C4-2B (cell line): Measurements from ENCODE around the gene RPTOR.

ENCODE experiments used
- H3K27ac ChIP-seq: fragments of 450-650 bp; 2 replicates; pipeline ENCODE4 v1.5.1; 2017
- ZFX ChIP-seq: fragments of 450-650 bp; IDR thresholded peaks from 2 replicates; pipeline ENCODE4 v1.6.1; 2017
- TF ChIP-seq, protein P1 (sequence below): fragments of 450-650 bp; conservative IDR thresholded peaks from 2 replicates; pipeline ENCODE4 v1.5.1; 2017; ENCODE audit warnings: mild to moderate bottlenecking

Gene RPTOR

DNA sequence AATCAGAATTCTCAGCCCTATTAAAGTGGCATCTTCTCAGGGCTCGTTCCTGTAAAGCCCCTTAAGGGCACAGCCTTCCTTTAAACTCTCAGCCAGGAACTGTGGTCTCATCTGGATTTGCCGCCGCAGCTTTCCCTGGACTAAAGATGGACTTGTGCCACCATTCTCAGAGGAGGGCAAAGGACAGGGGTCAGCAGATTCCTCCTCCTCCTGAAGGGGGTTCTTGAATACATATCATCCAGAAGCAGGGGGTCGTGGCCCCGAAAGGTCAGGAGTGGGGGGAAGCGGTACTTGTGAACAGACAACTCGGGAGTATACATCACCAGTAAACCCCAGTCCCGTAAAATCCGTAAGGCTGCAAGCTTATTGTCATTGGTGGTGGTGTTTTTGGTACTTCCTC lies 174.8 kb downstream of the RPTOR start:
- no peak overlapping the region for H3K27ac ChIP-seq
- TF ChIP-seq, protein P1, sequence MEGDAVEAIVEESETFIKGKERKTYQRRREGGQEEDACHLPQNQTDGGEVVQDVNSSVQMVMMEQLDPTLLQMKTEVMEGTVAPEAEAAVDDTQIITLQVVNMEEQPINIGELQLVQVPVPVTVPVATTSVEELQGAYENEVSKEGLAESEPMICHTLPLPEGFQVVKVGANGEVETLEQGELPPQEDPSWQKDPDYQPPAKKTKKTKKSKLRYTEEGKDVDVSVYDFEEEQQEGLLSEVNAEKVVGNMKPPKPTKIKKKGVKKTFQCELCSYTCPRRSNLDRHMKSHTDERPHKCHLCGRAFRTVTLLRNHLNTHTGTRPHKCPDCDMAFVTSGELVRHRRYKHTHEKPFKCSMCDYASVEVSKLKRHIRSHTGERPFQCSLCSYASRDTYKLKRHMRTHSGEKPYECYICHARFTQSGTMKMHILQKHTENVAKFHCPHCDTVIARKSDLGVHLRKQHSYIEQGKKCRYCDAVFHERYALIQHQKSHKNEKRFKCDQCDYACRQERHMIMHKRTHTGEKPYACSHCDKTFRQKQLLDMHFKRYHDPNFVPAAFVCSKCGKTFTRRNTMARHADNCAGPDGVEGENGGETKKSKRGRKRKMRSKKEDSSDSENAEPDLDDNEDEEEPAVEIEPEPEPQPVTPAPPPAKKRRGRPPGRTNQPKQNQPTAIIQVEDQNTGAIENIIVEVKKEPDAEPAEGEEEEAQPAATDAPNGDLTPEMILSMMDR, result no peak
- no peak for TF ChIP-seq ZFX

DNA sequence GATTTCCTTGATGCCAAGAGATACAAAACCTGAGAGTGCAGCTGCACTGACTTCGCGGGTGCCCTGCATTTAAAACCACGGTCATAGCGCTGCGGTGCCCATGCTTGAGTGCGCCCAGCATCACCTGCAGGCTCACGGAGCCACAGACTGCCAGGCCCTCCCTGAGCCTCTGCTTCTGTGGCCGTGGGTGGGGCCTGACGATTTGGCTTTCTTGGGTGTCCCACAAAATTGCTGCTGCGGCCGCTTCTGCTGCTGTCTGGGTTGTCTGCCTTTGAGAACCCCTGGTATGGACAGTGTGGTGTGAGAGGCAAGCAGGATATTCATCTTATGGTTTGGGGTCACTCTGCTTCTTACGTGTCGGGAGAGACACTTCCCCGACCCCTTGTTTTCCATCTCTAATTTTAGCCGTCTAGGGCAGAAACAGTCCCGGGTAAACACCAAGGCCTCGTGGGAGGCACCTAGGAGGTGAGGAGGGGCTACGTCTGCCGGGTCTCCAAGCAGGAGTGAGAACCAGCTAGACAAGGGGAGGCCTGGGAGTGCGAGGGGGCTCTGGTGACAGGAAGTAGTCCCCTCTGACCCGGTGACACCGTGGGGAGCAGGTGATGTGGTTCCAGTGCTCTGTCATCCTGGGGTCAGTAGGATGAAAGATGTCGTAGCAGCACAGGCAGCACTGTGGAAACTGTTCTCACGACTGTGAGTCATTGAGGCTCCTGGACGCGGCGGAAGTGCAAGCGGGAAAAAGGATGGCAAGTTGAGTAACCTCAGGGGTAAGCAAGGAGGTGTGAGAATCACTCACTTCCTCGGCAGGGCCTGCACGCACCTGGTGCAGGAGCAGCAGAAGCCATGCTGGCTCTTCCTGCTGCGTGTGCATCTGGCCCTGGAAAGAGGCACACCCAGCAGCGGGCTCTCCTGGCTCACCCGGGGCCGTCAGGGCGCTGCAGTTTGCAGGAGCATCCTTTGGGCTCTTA lies 176.3 kb downstream of the RPTOR start:
- TF ChIP-seq, protein P1, result no peak
- no peak for TF ChIP-seq ZFX
- no peak overlapping the region for H3K27ac ChIP-seq

DNA sequence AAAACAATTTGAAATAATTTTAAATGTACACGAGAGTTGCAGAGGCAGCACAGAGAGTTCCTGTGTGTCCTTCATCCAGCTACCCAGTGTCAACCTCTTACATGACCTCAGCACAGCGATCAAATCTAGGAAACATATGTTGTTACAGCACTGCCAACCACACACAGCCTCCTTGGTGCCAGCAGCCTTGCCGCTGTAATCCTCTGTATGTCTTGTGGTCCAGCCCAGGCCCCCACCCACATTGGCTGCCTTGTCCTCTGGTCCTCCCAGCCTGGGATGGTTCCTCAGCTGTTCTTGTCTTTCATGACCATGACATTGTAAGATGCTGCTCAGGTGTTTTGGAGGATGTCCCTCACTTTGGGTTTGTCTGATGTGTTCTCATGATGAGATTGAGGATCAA lies 178.0 kb downstream of the RPTOR start:
- H3K27ac ChIP-seq, result no peak overlapping the region
- TF ChIP-seq ZFX, result no peak
- TF ChIP-seq, protein P1, result no peak

DNA sequence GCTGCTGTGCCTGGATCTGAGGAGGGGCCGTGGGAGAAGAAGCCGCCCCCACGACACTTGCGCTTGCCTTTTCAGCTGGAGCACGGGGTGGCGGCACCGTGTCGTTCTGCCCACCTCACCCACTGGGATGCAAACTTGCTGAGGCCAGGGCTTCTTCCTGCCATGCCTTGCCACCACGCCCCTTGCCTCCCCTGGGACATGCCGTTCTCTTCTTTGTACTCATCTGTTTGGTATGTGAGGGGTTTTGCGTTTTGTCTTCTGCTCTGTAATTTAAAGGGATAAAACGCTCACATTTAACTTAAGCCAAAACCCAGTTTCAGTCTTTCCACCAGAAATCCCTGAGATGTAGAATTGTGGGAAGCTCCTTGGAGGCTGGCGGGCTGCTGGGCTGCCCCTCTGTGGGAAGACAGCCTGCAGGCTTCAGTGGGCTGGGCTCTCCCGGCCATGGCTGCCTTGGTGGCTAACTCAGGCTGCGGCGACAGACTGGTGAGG lies 180.2 kb downstream of the RPTOR start:
- H3K27ac ChIP-seq, result no peak overlapping the region
- TF ChIP-seq, protein P1, result no peak
- no peak for TF ChIP-seq ZFX

DNA sequence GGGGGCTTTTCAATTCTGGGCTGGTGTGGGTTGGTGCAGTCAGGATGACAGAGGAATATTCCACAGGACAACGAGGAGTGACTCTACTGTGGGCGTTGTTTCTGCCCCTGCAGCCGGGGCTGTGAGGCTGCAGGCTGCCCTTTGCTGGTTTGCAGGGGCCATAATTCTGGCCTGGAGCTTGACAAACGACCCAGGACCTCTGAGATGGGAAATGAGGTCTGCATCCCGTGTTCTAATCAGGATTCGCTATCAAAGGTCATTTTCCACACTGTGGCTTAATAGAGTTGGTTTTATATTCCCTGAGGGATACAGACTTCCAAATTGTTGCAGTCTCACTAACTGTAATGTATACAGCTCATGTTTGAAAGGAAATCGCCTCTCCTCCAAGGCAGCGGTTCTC lies 180.9 kb downstream of the RPTOR start:
- no peak overlapping the region for H3K27ac ChIP-seq
- no peak for TF ChIP-seq ZFX
- TF ChIP-seq, protein P1, result no peak

DNA sequence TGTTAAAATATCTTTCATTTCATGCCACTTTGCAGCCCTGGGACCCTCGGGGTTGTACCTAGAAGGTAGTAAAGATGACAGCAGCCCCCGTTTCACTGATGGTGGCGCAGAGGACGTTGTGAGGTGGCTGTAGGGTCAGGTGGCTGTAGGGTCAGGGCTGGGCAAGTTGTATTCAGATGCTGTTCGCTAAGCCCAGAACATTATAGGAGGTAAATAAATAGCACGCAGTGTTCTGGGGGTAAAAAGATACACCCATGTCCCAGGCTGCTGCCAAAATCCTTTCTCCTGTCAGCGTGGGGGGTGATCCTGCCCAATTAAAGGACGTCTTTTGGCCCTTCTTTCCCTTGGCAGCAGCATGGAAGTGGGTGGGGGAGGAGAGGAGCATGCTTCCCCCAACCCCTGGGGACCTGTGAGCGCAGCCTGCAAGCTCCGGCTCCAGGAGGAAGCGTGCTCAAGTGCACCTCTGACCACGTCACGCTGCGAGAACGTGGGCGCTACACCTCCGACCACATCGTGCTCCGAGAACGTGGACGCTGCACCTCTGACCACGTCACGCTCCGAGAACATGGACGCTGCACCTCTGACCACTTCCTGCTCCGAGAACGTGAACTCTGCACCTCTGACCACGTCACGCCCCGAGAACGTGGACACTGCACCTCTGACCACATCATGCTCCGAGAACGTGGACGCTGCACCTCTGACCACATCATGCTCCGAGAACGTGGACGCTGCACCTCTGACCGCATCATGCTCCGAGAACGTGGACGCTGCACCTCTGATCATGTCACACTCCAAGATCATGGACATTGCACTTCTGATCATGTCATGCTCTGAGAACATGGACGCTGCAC lies 182.1 kb downstream of the RPTOR start:
- H3K27ac ChIP-seq, result no peak overlapping the region
- TF ChIP-seq ZFX, result no peak
- TF ChIP-seq, protein P1, result no peak

DNA sequence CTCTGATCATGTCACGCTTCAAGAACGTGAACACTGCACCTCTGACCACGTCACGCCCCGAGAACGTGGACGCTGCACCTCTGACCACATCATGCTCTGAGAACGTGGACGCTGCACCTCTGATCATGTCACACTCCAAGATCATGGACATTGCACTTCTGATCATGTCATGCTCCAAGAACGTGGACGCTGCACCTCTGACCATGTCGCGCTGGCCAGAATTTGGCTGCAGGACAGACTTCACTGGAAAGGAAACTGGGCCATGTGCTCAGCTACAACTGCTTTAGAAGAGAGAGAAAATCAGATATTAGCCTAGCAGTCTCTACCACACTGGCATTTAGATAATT lies 182.7 kb downstream of the RPTOR start:
- TF ChIP-seq, protein P1, result no peak
- no peak for TF ChIP-seq ZFX
- no peak overlapping the region for H3K27ac ChIP-seq
